Endothelial cell of umbilical vein (primary cell): Measurements from ENCODE around the gene GFER. TPM values are rescaled to one million over a fixed set of nuclear protein-coding genes. Genes with fewer than 3 reads are reported as not detected.

Source experiments
- BruUV-seq: library from RNA; stranded (reverse); fragments of 400-500 nt; replicated peaks from 2 replicates; lab custom pipeline; 2021; lab: Mats Ljungman, UMichigan
- CTCF ChIA-PET: fragments of 300-600, 350-600 bp; sonication (Branson Sonifier 250); formaldehyde crosslinking; loops from one replicate; lab custom pipeline; 2021; ENCODE audit warnings: antibody characterized with exemption, inconsistent platforms; lab: Charles Lee
- POLR2A ChIA-PET: fragments of 300-600, 350-600 bp; sonication (Branson Sonifier 250); formaldehyde crosslinking; loops from one replicate; lab custom pipeline; 2021; ENCODE audit warnings: antibody characterized with exemption, inconsistent platforms; lab: Charles Lee
- DNase-seq: peaks from one replicate; pipeline ENCODE4 v3.0.0-alpha.2; 2011; ENCODE audit warnings: low read depth, low spot score
- FAIRE-seq: peaks from 2 replicates; lab custom pipeline; 2011; peaks lifted over from hg19 to GRCh38; lab: Jason Lieb, UNC
- H2AFZ ChIP-seq: 2 replicates; pipeline ENCODE4 v1.6.0; 2012; ENCODE audit warnings: low read depth, low read length, control low read depth, inconsistent platforms
- H3K27ac ChIP-seq: 2 replicates; pipeline ENCODE4 v1.5.1; 2011; ENCODE audit warnings: low read depth, mild to moderate bottlenecking, control low read depth, low read length, moderate library complexity; ENCODE audit not compliant: insufficient read depth
- H3K27me3 ChIP-seq, 2 experiments: 2 replicates each; pipeline versions ENCODE4 v1.6.0 to v1.6.1; 2011; ENCODE audit warnings: low read length in 2 of 2, mixed read lengths in 1 of 2; ENCODE audit not compliant: control insufficient read depth in 2 of 2, insufficient read depth in 2 of 2
- H3K36me3 ChIP-seq, 2 experiments: 2 replicates in 1 of 2; 3 replicates in 1 of 2; pipeline ENCODE4 v1.5.1; 2011; ENCODE audit warnings: low read length in 2 of 2, mild to moderate bottlenecking in 1 of 2, moderate library complexity in 1 of 2; ENCODE audit not compliant: control insufficient read depth in 2 of 2, insufficient read depth in 2 of 2; ENCODE audit errors: extremely low read depth in 1 of 2
- H3K4me1 ChIP-seq: 3 replicates; pipeline ENCODE4 v1.5.1; 2011; ENCODE audit warnings: mild to moderate bottlenecking, low read length; ENCODE audit not compliant: control insufficient read depth, insufficient read depth; ENCODE audit errors: extremely low read depth
- H3K4me2 ChIP-seq: 2 replicates; pipeline ENCODE4 v1.6.1; 2011; ENCODE audit warnings: low read length, control low read depth, mixed read lengths; ENCODE audit not compliant: insufficient read depth
- H3K4me3 ChIP-seq, 3 experiments: fragments of 200-600 bp in 1 of 3; sonication (generic), shearing (Covaris generic) in 1 of 3; replicated peaks in 1 of 3; 2 replicates each; pipeline ENCODE4 v1.5.1; 2011 to 2016; ENCODE audit warnings: control low read depth in 3 of 3, low read length in 3 of 3, mild to moderate bottlenecking in 2 of 3, inconsistent platforms in 1 of 3, low read depth in 1 of 3, moderate library complexity in 1 of 3; ENCODE audit not compliant: insufficient read depth in 1 of 3
- H3K79me2 ChIP-seq: 2 replicates; pipeline ENCODE4 v1.6.0; 2012; ENCODE audit warnings: low read length, inconsistent platforms; ENCODE audit not compliant: control insufficient read depth, insufficient read depth
- H3K9ac ChIP-seq: replicated peaks from 2 replicates; pipeline ENCODE3; 2011; ENCODE audit warnings: low read length, control low read depth; ENCODE audit not compliant: insufficient read depth; ENCODE audit errors: extremely low read depth
- H3K9me1 ChIP-seq: replicated peaks from 3 replicates; pipeline ENCODE4 v1.6.0; 2011; ENCODE audit warnings: mild to moderate bottlenecking, low read length; ENCODE audit not compliant: control insufficient read depth, insufficient read depth; ENCODE audit errors: extremely low read depth
- H3K9me3 ChIP-seq: replicated peaks from 2 replicates; pipeline ENCODE4 v1.5.1; 2012; ENCODE audit warnings: low read length, inconsistent platforms; ENCODE audit not compliant: control insufficient read depth, insufficient read depth
- H4K20me1 ChIP-seq: replicated peaks from 2 replicates; pipeline ENCODE3; 2011; ENCODE audit warnings: mild to moderate bottlenecking, low read length; ENCODE audit not compliant: control insufficient read depth, insufficient read depth; ENCODE audit errors: extremely low read depth
- EZH2 ChIP-seq: IDR thresholded peaks from 2 replicates; pipeline ENCODE4 v1.6.1; 2012; ENCODE audit warnings: borderline replicate concordance, low read depth, mild to moderate bottlenecking, moderate library complexity, low read length, inconsistent platforms; ENCODE audit not compliant: severe bottlenecking
- FOS ChIP-seq: IDR thresholded peaks from 2 replicates; pipeline ENCODE4 v1.6.1; 2011; ENCODE audit warnings: mild to moderate bottlenecking, low read length, moderate library complexity, borderline replicate concordance; ENCODE audit not compliant: insufficient read depth
- GATA2 ChIP-seq: IDR thresholded peaks from 2 replicates; pipeline ENCODE4 v1.7.0; 2011; ENCODE audit warnings: low read depth, mild to moderate bottlenecking, moderate library complexity, mixed read lengths, low read length; ENCODE audit not compliant: insufficient read length, insufficient read depth
- JUN ChIP-seq: IDR thresholded peaks from 2 replicates; pipeline ENCODE4 v1.6.1; 2011; ENCODE audit warnings: borderline replicate concordance, low read depth; ENCODE audit not compliant: insufficient read length, insufficient read depth
- MYC ChIP-seq: IDR thresholded peaks from one replicate; pipeline ENCODE4 v1.6.1; 2011; ENCODE audit warnings: mild to moderate bottlenecking, low read depth, low read length
- POLR2A ChIP-seq: IDR thresholded peaks from 2 replicates; pipeline ENCODE4 v1.6.1; 2012; ENCODE audit warnings: low read depth, mild to moderate bottlenecking, control low read depth, low read length
- POLR2AphosphoS5 ChIP-seq: IDR thresholded peaks from 2 replicates; pipeline ENCODE4 v1.6.1; 2012; ENCODE audit warnings: low read depth, mild to moderate bottlenecking, control low read depth, low read length, moderate library complexity; ENCODE audit not compliant: insufficient read depth
- dilution Hi-C: fragments of 300-500 bp; cut with MboI; formaldehyde crosslinking; loops from one replicate; pipeline ENCODE4 v1.15.0; 2019; ENCODE audit warnings: low sequenced_read_pairs; ENCODE audit not compliant: extremely low pct_ligation_motif_present
- intact Hi-C: fragments of 100-400 bp; cut with micrococcal nuclease; formaldehyde crosslinking; loops from one replicate; pipeline ENCODE4 v1.10.0; 2022
- polyA plus RNA-seq, 4 experiments: library from polyadenylated mRNA; depleted of rRNA in 3 of 4; stranded (reverse) in 3 of 4; unstranded in 1 of 4; fragments of >200 nt; gene quantifications; 2 replicates each; pipeline versions ENCODE4 v1.2.1 to v1.2.3, GENCODE V29; 2011 to 2012; ENCODE audit warnings: missing spikeins in 1 of 4
- total RNA-seq: library from RNA; stranded (reverse); gene quantifications from 2 replicates; pipeline ENCODE4 v1.2.3, GENCODE V29; 2021
- TF ChIP-seq, protein P1 (sequence below), 2 donors: IDR thresholded peaks; 1 replicate in 1 of 2; 2 replicates in 1 of 2; pipeline ENCODE4 v1.5.1; 2011; ENCODE audit warnings: low read length in 2 of 2, mild to moderate bottlenecking in 2 of 2, moderate library complexity in 2 of 2, control low read depth in 1 of 2, inconsistent platforms in 1 of 2, low read depth in 1 of 2; ENCODE audit not compliant: insufficient read depth in 1 of 2; ENCODE audit errors: extremely low read depth in 1 of 2
- TF ChIP-seq, protein P2 (sequence below): IDR thresholded peaks from 2 replicates; pipeline ENCODE4 v1.6.1; 2011; ENCODE audit not compliant: insufficient read depth, insufficient read length

Gene GFER
- total and polyA plus RNA-seq, 2 donors (not counting 3 experiments of a cell fraction or from before 2014, with no cell fraction given): 13.7 to 29.9 TPM

DNA sequence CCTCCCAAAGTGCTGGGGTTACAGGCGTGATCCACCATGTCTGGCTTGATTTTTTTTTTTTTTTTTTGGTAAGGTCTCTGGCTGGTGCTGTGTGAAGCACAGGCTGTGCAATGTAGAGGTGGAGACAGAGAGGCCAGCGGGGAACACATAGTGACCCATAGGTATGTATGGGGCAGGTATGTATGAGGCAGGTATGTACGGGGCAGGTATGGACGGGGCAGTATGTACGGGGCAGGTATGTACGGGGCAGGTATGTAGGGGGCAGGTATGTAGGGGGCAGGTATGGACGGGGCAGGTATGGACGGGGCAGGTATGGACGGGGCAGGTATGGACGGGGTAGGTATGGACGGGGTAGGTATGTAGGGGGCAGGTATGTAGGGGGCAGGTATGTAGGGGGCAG, 34.5 kb upstream of the GFER start:
- DNase-seq (no peak), FAIRE-seq (no peak)
- BruUV-seq: no TSS peak
- Histone ChIP-seq H3K4me2 (no peak overlapping the region), H3K4me3 (no peak overlapping the region), H3K36me3 (no peaks in the 10 kb centered on the region), H2AFZ (no peak overlapping the region), H3K9me1 (no peaks in the 10 kb centered on the region), H3K9ac (no peak overlapping the region), H3K27ac (no peak overlapping the region), H3K27me3 (no peaks in the 10 kb centered on the region), H3K79me2 (no peaks in the 10 kb centered on the region), H3K4me1 (no peaks in the 10 kb centered on the region), H3K9me3 (no peaks in the 10 kb centered on the region), H4K20me1 (no peaks in the 10 kb centered on the region)
- ChIA-PET POLR2A (no interaction called here), CTCF (no interaction called here)
- intact Hi-C loops: no loop called here
- dilution Hi-C loops: no loop called here
- TF ChIP-seq GATA2 (no peak), EZH2 (no peak), POLR2A (no peak), POLR2AphosphoS5 (no peak), FOS (no peak), MYC (no peak), JUN (no peak)
- TF ChIP-seq, protein P1, sequence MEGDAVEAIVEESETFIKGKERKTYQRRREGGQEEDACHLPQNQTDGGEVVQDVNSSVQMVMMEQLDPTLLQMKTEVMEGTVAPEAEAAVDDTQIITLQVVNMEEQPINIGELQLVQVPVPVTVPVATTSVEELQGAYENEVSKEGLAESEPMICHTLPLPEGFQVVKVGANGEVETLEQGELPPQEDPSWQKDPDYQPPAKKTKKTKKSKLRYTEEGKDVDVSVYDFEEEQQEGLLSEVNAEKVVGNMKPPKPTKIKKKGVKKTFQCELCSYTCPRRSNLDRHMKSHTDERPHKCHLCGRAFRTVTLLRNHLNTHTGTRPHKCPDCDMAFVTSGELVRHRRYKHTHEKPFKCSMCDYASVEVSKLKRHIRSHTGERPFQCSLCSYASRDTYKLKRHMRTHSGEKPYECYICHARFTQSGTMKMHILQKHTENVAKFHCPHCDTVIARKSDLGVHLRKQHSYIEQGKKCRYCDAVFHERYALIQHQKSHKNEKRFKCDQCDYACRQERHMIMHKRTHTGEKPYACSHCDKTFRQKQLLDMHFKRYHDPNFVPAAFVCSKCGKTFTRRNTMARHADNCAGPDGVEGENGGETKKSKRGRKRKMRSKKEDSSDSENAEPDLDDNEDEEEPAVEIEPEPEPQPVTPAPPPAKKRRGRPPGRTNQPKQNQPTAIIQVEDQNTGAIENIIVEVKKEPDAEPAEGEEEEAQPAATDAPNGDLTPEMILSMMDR (IDR thresholded peaks at IDR 0.05; ENCODE audit: extremely low read depth in 1 of 2, insufficient read depth in 1 of 2, low read depth in 1 of 2, low read length in 2 of 2): no peak
- TF ChIP-seq, protein P2, sequence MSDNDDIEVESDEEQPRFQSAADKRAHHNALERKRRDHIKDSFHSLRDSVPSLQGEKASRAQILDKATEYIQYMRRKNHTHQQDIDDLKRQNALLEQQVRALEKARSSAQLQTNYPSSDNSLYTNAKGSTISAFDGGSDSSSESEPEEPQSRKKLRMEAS: no peak
